ENCODE results near the gene FAM20A.

GRCh38 chr17:68495081-68495480 lies 106.1 kb downstream of the FAM20A start:
- no peak for TF ChIP-seq CTCF (IDR thresholded peaks at IDR 0.05; ENCODE audit: insufficient read depth, low read depth, low read length)
- TF ChIP-seq EZH2 (IDR thresholded peaks at IDR 0.05; ENCODE audit: insufficient read depth, low read length), result no peak
